ENCODE measurements around the gene TFF1. TPM values are rescaled to one million over a fixed set of nuclear protein-coding genes. Genes with fewer than 3 reads are reported as not detected.

Gene TFF1
- total RNA-seq, 1 donor from 2014 or later = not detected

DNA sequence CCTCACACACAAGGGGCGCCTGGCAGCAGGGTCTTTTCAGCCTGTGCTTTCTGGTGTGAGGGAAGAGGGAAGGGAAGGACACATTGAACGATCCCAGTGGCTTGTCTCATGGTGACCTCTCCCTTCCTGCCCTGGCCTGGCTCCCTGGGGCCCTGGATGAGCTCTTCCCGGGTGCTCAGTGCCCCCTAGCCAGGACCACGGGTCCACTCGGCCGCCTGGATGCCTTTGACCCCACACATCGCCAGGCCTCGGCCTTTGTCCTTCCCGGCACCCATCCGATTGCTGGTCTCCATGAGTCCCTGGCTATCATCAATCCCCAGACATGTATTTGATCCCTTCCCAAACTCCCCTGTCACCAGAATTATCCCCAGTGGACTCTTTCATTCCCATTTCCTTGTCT lies 45.1 kb downstream of the TFF1 start:
- H3K27me3 Mint-ChIP-seq = peaks cover 19% of the 10 kb centered on the region
- ChIA-PET CTCF (no interaction called here), POLR2A (no interaction called here)
- TF ChIP-seq, protein P1, sequence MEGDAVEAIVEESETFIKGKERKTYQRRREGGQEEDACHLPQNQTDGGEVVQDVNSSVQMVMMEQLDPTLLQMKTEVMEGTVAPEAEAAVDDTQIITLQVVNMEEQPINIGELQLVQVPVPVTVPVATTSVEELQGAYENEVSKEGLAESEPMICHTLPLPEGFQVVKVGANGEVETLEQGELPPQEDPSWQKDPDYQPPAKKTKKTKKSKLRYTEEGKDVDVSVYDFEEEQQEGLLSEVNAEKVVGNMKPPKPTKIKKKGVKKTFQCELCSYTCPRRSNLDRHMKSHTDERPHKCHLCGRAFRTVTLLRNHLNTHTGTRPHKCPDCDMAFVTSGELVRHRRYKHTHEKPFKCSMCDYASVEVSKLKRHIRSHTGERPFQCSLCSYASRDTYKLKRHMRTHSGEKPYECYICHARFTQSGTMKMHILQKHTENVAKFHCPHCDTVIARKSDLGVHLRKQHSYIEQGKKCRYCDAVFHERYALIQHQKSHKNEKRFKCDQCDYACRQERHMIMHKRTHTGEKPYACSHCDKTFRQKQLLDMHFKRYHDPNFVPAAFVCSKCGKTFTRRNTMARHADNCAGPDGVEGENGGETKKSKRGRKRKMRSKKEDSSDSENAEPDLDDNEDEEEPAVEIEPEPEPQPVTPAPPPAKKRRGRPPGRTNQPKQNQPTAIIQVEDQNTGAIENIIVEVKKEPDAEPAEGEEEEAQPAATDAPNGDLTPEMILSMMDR (IDR thresholded peaks at IDR 0.05) = no peak
- no peaks in the 10 kb centered on the region for H3K36me3 Mint-ChIP-seq (ENCODE audit: low read depth)
- intact Hi-C loops (cut with micrococcal nuclease) = no loop called here
- DNase-seq = no peak
- no peak for ATAC-seq (ENCODE audit: low read depth)
- no peak overlapping the region for H3K27ac Mint-ChIP-seq
- H3K4me1 Mint-ChIP-seq = peaks cover 17% of the 10 kb centered on the region
- H3K9me3 Mint-ChIP-seq = no peaks in the 10 kb centered on the region
- no peak overlapping the region for H3K4me3 Mint-ChIP-seq

DNA sequence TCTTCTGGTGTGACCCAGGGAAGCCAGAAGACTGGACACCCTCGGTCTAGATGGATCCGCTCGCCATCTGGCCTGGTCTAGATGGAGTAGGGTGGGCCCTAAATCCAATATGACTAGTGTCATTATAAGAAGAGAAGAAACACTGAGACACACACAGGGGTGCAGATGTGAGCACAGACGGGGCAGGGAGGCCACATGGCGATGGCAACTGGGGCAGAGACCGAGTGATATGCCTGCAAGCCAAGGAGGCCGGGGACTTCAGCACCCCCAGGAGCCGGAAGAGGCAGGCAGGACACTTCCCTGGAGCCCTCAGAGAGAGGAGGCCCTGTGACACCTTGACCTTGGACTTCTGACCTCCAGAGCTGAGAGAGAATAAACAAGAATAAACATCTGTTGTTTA lies 45.5 kb downstream of the TFF1 start:
- intact Hi-C loops (cut with micrococcal nuclease) = no loop called here
- ATAC-seq (ENCODE audit: low read depth) (no peak), DNase-seq (no peak)
- CTCF ChIA-PET = no interaction called here
- Mint-ChIP-seq H3K27me3 (peaks cover 19% of the 10 kb centered on the region), H3K36me3 (ENCODE audit: low read depth) (no peaks in the 10 kb centered on the region), H3K27ac (no peak overlapping the region), H3K4me3 (no peak overlapping the region), H3K9me3 (no peaks in the 10 kb centered on the region), H3K4me1 (peaks cover 17% of the 10 kb centered on the region)
- TF ChIP-seq, protein P1 (IDR thresholded peaks at IDR 0.05) = no peak
- POLR2A ChIA-PET = no interaction called here

DNA sequence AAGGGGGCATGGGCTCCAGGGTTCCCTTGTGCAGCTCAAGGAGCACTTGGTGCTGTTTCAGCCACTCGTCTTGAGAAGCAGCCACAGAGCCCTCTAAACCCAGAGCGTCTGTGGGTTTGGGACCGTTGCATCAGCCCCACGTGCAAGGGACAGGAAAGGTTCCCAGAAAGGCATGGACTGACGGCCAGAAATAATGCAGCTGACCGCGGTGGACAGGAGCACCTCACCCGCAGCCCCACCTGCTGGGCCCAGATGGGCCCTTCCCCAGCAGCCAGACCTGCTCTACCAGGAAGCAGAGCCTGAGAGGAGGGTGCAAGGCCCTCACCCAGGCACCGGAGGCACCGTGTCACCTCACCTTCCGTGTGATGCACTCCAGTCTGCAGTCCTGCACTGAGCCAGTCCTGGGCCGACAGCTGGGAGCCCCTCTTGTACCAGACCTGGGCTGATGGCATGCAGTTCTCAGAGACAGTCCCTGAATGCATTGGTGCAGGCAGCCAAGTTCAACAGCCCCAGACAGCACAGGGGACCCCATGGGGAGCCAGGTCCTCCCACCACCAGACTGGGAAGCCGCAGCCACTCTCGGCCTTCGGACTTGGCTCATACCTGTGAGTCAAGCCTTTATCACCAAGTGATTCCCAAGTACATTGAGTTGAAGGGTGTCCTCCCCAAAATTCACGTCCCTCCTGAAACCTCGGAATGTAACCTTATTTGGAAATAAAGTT lies 46.3 kb downstream of the TFF1 start:
- ChIA-PET CTCF (no interaction called here), POLR2A (no interaction called here)
- H3K4me3 Mint-ChIP-seq = no peak overlapping the region
- peaks cover 16% of the 10 kb centered on the region for H3K27me3 Mint-ChIP-seq
- no peak for DNase-seq
- no peak overlapping the region for H3K27ac Mint-ChIP-seq
- ATAC-seq (ENCODE audit: low read depth) = no peak
- intact Hi-C loops (cut with micrococcal nuclease) = no loop called here
- H3K9me3 Mint-ChIP-seq = no peaks in the 10 kb centered on the region
- TF ChIP-seq, protein P1 (IDR thresholded peaks at IDR 0.05) = no peak
- peaks cover 17% of the 10 kb centered on the region for H3K4me1 Mint-ChIP-seq
- no peaks in the 10 kb centered on the region for H3K36me3 Mint-ChIP-seq (ENCODE audit: low read depth)

DNA sequence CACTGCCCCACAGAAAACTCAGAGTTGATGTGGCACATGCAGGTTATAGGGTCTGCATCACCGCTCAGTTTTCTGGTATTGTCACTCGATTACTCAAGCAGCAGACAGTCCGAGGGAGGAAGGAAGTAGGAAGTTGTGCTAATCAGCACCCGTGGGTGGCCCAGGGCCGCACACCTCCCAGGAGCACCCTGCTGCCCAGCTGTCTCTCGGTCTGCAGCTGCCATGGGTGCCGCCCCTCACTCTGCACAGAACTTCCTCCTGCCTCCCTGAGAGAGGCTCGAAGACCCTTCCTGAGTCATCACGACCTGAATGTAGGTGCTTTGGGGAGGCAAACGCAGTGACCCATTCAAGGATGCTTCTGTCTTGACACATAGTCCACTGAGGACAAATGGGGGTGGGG lies 47.0 kb downstream of the TFF1 start:
- peaks cover 13% of the 10 kb centered on the region for H3K27me3 Mint-ChIP-seq
- H3K4me3 Mint-ChIP-seq = peak overlapping the region; percentile 53

More for the DNA sequence above, 47.0 kb downstream of the TFF1 start:
- intact Hi-C loops (cut with micrococcal nuclease) = no loop called here
- H3K4me1 Mint-ChIP-seq = peaks cover 17% of the 10 kb centered on the region
- ATAC-seq (ENCODE audit: low read depth) = peak; percentile 88
- H3K27ac Mint-ChIP-seq = no peak overlapping the region
- no peaks in the 10 kb centered on the region for H3K36me3 Mint-ChIP-seq (ENCODE audit: low read depth)
- ChIA-PET POLR2A (no interaction called here), CTCF (no interaction called here)
- no peaks in the 10 kb centered on the region for H3K9me3 Mint-ChIP-seq
- no peak for DNase-seq
- TF ChIP-seq, protein P1 (IDR thresholded peaks at IDR 0.05) = no peak

Measured in activated B cell treated with CpG ODN at 0.5 μM for 24 hours (primary cell).